Activated naive CD4-positive, alpha-beta T cell treated with anti-CD3 and anti-CD28 coated beads, Interleukin-2, amount 10 ng/mL, durations not matched to agents 7 days and 5 days (primary cell): ENCODE results near the gene HEY2.
"Not testable (repeated sequence)": the region's sequence is repeated elsewhere in the genome, so short reads cannot be mapped to it uniquely, and the experiment has no call there.

Source experiments
- CTCF ChIA-PET: fragments of 350-600 bp; sonication (Branson Sonifier 250); formaldehyde crosslinking; loops from one replicate; lab custom pipeline; 2021; ENCODE audit warnings: antibody characterized with exemption; lab: Charles Lee
- DNase-seq: peaks from one replicate; pipeline ENCODE4 v3.0.0-alpha.2; 2020
- H3K27ac Mint-ChIP-seq: one replicate; pipeline ENCODE4 v1.8.0; 2021; ENCODE audit warnings: mild to moderate bottlenecking, moderate library complexity, mixed read lengths
- H3K27me3 Mint-ChIP-seq: one replicate; pipeline ENCODE4 v1.8.0; 2021; ENCODE audit warnings: mild to moderate bottlenecking, mixed read lengths
- H3K36me3 Mint-ChIP-seq: one replicate; pipeline ENCODE4 v1.8.0; 2021; ENCODE audit warnings: mixed read lengths
- H3K4me1 Mint-ChIP-seq: one replicate; pipeline ENCODE4 v1.8.0; 2021; ENCODE audit warnings: mixed read lengths
- H3K4me3 Mint-ChIP-seq: one replicate; pipeline ENCODE4 v1.8.0; 2021; ENCODE audit warnings: mild to moderate bottlenecking, moderate library complexity, mixed read lengths
- H3K9me3 Mint-ChIP-seq: one replicate; pipeline ENCODE4 v1.8.0; 2021; ENCODE audit warnings: mixed read lengths

HEY2 gene

DNA sequence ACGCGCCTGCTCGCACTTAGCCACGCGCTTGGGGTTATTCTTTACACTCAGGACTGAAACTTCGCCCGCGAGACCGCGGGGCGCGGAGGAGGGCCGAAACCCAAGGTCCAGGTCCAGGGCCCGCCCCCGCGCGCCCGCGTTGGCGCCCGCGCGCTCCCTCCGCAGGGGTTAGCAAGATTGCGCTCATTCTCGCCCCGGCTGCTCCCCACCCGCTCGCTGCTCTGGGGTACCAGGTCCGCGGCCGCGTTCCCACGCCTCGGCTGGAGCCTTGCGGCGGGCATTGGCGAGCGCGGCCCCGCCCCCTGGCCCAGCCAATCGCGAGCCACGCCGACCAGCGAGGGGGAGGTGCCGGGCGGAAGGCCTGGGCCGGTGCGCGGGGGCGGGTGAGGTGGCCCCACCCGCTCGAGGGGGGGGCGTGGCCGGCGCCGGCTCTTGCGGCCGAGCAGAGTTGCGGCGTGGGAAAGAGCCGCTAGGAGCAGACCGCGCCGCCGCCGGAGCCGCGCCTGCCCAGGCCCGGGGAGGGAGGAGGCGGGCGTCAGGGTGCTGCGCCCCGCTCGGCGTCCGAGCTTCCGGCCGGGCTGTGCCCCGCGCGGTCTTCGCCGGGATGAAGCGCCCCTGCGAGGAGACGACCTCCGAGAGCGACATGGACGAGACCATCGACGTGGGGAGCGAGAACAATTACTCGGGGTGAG, at the start of gene HEY2:
Gene HEY2, plus strand, starts transcription at position 460 of the 692 bp plus-strand sequence. Its CDS starts 145 bp downstream, at position 605.
- H3K27me3 Mint-ChIP-seq: peaks cover 69% of the 10 kb centered on the region
- no peaks in the 10 kb centered on the region for H3K9me3 Mint-ChIP-seq
- CTCF ChIA-PET: interaction anchor here (0.6 to 0.9 kb wide), 2 partner anchors 35 to 439 kb away, joined by 3 read pairs; no protein-coding TSS in a partner anchor
- H3K4me1 Mint-ChIP-seq: peaks cover 36% of the 10 kb centered on the region
- peak within 1 kb of the TSS; percentile 75 for H3K27ac Mint-ChIP-seq
- peak within 1 kb of the TSS; percentile 83 for H3K4me3 Mint-ChIP-seq
- DNase-seq: peak; percentile 85
- H3K36me3 Mint-ChIP-seq: peaks cover 4% of the 10 kb centered on the region

DNA sequence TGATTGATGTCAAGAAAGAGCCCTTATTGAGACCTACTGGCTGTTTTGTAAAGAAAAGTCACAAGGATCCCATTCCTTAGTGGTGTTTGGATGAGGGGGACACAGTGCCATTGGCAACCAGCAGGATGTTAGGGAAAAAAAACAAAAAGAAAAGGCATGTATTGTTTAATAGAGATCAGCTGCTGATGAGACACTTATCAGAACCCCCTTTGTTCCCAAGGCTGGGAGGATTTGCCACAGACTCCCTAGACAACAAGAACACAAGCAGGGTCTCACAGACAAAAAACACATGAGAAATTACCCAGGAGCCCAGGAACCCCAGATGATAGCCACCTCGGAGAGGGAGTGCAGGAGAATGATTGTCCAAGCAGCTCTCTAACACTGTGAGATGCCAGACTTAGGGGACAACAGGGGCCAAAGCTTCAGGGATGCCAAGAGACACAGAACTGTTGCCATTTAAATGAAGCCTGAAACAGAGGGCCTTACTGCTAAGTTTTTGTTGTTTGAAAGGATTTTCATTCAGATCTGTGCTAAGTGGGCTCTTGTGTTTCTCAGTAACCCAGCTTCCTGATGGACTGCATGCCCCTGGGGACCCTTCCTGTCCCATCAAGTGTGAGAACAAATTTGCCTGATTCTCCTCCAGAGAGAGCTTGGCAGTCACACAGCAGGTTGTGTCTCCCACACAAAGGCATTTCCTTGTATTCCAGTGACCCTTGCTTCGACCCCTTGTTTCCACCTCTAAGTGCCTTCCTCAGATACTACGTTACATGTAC, 48.7 kb upstream of the HEY2 start:
- H3K9me3 Mint-ChIP-seq: no peaks in the 10 kb centered on the region
- CTCF ChIA-PET: no interaction called here
- H3K36me3 Mint-ChIP-seq: no peaks in the 10 kb centered on the region
- H3K4me1 Mint-ChIP-seq: no peaks in the 10 kb centered on the region
- H3K27me3 Mint-ChIP-seq: peaks cover 14% of the 10 kb centered on the region
- H3K27ac Mint-ChIP-seq: no peak overlapping the region
- H3K4me3 Mint-ChIP-seq: no peak overlapping the region
- DNase-seq: no peak

DNA sequence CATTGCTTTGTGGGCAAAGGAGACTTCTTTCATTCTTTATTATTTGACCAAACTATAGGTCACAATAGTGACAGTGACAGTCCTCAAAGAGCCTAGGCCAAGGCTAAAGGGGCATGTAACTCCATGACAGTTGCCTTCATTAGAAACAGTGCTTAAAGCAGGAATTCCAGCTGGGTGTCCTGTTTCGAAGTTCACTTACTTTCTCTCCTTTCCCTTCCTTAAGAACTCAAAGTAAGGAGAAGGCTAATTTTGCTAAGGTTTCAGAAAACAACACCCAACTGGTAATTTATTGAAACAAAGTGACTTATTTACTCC, 48.1 kb upstream of the HEY2 start:
- Mint-ChIP-seq H3K27ac (no peak overlapping the region), H3K4me3 (no peak overlapping the region), H3K27me3 (peaks cover 14% of the 10 kb centered on the region), H3K9me3 (no peaks in the 10 kb centered on the region), H3K4me1 (no peaks in the 10 kb centered on the region), H3K36me3 (no peaks in the 10 kb centered on the region)
- CTCF ChIA-PET: no interaction called here
- DNase-seq: no peak

DNA sequence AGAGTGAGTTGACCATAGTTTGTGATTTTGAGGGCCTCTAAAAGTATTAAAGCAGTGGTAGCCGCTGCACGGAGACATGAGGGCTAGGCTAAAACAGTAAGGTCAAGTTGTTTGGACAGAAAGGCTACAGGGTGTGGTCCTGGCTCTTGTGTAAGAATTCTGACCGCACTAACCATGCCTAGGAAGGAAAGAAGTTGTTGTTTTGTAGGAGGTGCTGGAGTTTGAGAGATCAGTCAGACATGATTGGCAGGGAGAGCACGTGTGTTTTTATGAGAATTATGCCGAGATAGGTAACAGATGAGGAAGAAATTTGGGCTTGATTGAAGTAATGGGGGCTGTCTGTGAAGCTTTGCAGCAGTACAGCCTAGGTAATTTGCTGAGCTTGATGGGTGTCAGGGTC, 45.5 kb upstream of the HEY2 start:
- H3K9me3 Mint-ChIP-seq, H3K36me3 Mint-ChIP-seq, H3K4me3 Mint-ChIP-seq, H3K4me1 Mint-ChIP-seq, CTCF ChIA-PET, DNase-seq, H3K27ac Mint-ChIP-seq: not testable (repeated sequence)
- H3K27me3 Mint-ChIP-seq: peaks cover 14% of the 10 kb centered on the region

DNA sequence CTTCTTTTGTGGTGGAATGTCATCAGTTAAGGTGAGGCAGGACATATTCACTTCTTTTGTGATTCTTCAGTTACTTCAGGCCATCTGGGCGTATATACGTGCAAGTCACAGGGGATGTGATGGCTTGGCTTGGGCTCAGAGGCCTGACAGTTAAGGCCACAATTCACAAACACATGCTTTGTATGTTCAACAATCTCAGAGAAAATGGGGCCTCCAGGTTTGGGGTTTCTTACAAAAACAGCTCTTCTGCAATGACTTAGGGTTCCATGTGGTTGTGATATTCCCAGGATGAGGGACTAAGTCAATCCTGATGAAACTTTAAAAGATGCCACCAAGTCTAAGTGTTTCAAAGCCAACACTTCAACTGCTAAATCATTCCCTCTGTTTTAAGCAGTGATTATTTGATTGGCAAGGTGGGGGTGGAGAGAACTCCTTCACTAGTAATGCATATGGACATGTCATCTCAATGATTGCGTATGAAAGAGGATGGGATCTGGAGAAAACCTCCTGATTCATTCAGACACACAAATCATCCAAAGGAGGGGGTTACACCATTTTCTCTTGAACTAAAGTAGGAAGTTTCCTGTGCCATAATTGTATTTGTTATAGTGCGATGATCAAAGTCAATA, 41.7 kb upstream of the HEY2 start:
- H3K9me3 Mint-ChIP-seq: no peaks in the 10 kb centered on the region
- peaks cover 4% of the 10 kb centered on the region for H3K27me3 Mint-ChIP-seq
- CTCF ChIA-PET: no interaction called here
- no peaks in the 10 kb centered on the region for H3K36me3 Mint-ChIP-seq
- H3K27ac Mint-ChIP-seq: no peak overlapping the region
- H3K4me3 Mint-ChIP-seq: no peak overlapping the region
- DNase-seq: no peak
- H3K4me1 Mint-ChIP-seq: no peaks in the 10 kb centered on the region

DNA sequence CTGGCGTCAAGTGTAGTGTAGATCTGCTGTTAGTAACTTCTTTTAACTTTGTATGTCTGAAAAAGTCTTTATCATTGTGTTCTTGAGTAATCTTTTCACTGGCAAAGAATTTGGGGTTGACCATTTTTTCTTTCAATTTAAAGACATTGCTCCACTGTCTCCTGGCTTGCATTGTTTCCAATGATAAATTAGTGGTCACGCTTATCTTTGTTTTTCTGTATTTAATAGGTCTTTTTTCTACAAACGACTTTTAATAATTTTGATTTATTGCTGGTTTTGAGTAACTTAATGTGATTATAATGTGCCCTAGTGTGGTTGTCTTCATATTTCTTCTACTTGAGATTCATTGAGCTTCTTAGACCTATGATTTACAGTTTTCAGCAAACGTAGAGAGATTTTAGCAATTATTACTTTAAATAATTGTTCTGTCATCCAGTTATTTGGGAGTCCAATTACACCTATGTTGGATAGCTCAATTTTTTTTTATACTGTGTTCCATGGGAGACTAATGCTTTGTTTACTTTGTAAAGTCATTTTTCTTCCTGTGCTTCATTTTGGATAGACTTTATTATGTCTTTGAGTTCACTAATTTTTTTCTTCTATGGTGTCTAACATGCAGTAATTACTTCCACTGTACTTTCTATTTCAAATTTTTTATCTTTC, 38.3 kb upstream of the HEY2 start:
- CTCF ChIA-PET: no interaction called here
- DNase-seq: no peak
- Mint-ChIP-seq H3K27ac (no peak overlapping the region), H3K27me3 (no peaks in the 10 kb centered on the region), H3K4me1 (peaks cover 12% of the 10 kb centered on the region), H3K4me3 (no peak overlapping the region), H3K9me3 (no peaks in the 10 kb centered on the region), H3K36me3 (no peaks in the 10 kb centered on the region)

DNA sequence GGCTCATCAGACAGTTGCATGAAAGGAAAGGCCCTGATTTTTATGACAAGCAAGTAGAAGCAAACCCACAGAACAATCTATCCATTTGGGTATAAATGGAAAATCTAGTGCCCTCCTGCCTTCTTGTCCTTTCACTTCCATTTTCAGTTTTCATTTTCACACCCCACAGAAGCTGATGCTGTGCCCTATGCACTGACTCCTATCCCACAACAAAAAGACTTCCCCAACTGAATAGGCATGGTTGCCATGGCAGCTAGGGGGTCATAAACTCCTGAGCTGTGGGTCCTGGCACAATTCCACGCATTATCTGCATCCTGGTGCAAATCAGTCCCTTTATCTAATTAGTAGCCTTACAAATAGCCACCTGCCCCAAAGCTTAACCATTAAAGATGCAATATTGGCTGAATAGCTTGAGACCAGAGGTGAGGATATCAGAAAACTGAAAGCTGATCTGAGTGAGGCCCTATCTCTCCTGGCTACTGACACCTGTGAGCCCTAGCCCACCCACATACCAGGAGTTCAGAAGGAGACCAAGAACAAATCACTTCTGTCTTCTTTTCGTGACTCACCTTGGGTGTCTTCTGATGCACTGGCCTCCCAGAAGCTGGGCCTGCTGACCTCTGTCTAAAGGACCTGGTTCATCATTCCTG, 34.9 kb upstream of the HEY2 start:
- no peak overlapping the region for H3K4me3 Mint-ChIP-seq
- H3K27me3 Mint-ChIP-seq: peaks cover 4% of the 10 kb centered on the region
- no peaks in the 10 kb centered on the region for H3K36me3 Mint-ChIP-seq
- CTCF ChIA-PET: interaction anchor here (0.6 kb wide), 1 partner anchor 35 kb away, joined by 3 read pairs; the partner anchor contains the start of gene HEY2
- no peak overlapping the region for H3K27ac Mint-ChIP-seq
- no peak for DNase-seq
- peaks cover 12% of the 10 kb centered on the region for H3K4me1 Mint-ChIP-seq
- no peaks in the 10 kb centered on the region for H3K9me3 Mint-ChIP-seq

DNA sequence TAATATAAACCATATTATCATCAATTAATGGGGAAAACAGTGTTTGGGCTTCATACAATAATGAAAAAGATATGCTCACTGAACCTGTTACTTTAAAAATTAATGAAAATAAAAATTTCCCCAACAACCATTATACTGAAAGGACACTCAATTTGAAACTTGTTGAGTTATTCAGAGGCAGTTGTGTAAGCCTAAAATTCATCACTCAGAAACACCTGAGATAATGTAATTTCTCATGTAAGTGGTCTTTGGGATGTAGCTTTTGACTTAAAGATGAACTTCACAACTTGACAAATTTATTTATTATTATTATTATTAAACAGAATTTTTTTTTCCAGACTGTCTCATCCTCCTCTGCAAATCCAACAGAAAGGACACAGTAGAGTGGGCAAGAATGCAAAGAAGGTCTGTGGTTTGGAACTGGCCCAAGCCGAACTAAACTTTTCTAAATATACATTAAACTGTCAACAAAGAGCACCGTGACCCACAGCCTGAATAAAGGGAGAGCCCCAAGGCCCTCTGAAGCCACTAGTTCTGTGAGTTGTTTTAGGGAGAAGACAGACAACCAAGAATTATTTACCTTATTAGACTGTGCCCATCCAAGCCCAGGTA, 32.2 kb upstream of the HEY2 start:
- Mint-ChIP-seq H3K4me1 (peaks cover 12% of the 10 kb centered on the region), H3K9me3 (no peaks in the 10 kb centered on the region), H3K36me3 (no peaks in the 10 kb centered on the region), H3K27me3 (peaks cover 8% of the 10 kb centered on the region), H3K27ac (no peak overlapping the region), H3K4me3 (no peak overlapping the region)
- CTCF ChIA-PET: no interaction called here
- no peak for DNase-seq

DNA sequence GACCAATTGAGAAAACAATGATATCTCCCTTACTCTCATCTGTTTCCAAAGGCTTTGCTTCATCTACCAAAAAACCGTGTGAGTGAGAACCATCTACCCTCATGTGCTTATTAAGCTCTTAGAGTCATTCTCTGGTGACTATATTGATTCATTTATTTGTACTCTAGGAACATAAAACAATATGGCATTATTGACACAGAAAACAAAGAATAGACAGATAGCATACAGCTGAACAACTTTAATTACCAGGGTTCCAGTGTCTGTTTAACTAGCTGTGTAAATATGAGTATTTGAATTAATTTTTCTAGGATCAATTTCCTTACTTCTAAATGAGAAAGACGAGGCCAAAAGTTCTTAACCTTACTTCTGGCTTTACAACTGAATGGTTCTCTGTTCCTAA, 31.3 kb upstream of the HEY2 start:
- H3K27me3 Mint-ChIP-seq: peaks cover 11% of the 10 kb centered on the region
- DNase-seq: no peak
- no peaks in the 10 kb centered on the region for H3K9me3 Mint-ChIP-seq
- no peak overlapping the region for H3K4me3 Mint-ChIP-seq
- H3K4me1 Mint-ChIP-seq: peaks cover 12% of the 10 kb centered on the region
- H3K27ac Mint-ChIP-seq: no peak overlapping the region
- CTCF ChIA-PET: no interaction called here
- H3K36me3 Mint-ChIP-seq: no peaks in the 10 kb centered on the region

DNA sequence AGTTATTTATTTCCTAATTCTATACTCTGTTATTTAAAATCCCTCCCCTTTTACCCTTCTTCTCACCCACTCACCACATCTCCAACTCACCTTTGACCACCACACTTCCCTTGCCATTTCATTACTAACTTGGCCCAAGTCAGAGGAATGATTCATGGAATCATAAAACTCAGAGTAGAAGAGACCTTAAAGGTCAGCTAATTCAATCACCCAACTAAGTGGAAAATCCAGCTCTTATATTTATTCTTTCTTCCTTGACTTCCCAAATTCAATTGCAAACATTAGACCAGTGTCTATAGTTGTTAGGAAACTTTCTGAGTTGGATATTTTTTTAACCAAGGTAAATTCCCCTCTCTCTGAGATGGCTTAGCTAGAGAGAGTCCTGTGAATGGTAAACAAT, 26.5 kb upstream of the HEY2 start:
- no peak overlapping the region for H3K27ac Mint-ChIP-seq

DNA sequence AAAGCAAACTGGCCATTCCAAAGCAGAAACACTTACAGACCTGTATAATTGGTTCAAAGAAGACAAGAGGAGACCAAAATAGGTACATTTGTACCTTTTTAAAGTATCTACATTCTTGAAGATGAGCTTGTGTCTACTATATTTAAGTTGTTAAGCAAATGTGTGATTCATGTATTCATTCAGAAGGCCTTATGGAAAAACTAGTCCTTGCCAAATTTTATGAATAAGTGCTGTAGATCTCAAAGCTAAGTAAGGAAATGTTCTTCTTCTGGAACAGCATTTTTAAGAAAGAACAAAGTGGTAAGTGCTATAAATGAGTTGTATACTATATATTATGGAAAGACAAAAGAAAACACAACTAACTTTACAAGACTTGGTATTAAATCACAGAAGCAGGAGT, 22.2 kb upstream of the HEY2 start:
- Mint-ChIP-seq H3K27ac (no peak overlapping the region), H3K27me3 (peaks cover 22% of the 10 kb centered on the region), H3K36me3 (no peaks in the 10 kb centered on the region), H3K4me3 (no peak overlapping the region), H3K4me1 (no peaks in the 10 kb centered on the region), H3K9me3 (no peaks in the 10 kb centered on the region)
- CTCF ChIA-PET: no interaction called here
- DNase-seq: no peak

More for the DNA sequence above, 26.5 kb upstream of the HEY2 start:
- no peaks in the 10 kb centered on the region for H3K36me3 Mint-ChIP-seq
- no peak overlapping the region for H3K4me3 Mint-ChIP-seq
- H3K9me3 Mint-ChIP-seq: no peaks in the 10 kb centered on the region
- no peak for DNase-seq
- CTCF ChIA-PET: no interaction called here
- H3K27me3 Mint-ChIP-seq: peaks cover 14% of the 10 kb centered on the region
- H3K4me1 Mint-ChIP-seq: no peaks in the 10 kb centered on the region

DNA sequence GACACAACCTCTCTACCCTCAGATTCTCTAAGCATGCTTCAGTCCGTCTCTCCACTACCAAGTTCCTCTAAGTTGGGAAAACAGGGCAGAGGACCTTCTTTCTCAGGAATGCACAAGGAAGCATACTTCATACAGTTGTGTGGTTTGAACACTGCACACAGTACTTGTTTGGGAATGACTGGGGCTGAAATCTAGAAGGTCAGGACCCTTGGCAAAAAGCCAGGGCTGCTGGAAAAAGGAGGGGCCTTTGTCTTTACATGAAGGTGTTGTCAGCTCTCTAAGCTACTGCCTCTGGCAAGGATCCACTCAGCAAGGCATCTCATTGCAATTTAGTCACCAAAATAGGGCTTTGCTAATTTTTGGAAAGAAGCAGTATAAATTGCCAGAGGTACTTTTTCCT, 20.7 kb upstream of the HEY2 start:
- H3K27me3 Mint-ChIP-seq: peaks cover 19% of the 10 kb centered on the region
- H3K9me3 Mint-ChIP-seq: no peaks in the 10 kb centered on the region
- no peaks in the 10 kb centered on the region for H3K4me1 Mint-ChIP-seq
- H3K27ac Mint-ChIP-seq: no peak overlapping the region
- no peak overlapping the region for H3K4me3 Mint-ChIP-seq
- H3K36me3 Mint-ChIP-seq: no peaks in the 10 kb centered on the region
- no peak for DNase-seq
- CTCF ChIA-PET: no interaction called here

DNA sequence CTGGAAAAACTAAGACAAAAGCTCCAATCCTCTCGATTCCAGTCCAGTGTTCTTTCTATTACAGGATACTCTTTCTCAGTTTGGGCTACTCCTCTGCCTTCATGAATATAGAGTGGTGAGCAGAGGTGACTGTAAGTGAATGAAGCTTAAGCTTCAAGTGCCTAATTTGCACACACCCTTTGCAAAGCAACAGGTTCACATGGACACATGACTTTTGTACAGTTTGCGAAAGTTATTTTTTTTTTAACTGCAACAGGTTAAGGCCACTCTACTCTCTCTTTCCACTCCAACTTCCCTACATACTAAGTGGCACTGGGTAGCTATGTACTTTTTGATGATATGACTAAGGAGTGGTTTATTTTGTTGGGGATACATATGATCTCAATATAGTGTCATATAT, 19.4 kb upstream of the HEY2 start:
- H3K4me1 Mint-ChIP-seq: no peaks in the 10 kb centered on the region
- peaks cover 19% of the 10 kb centered on the region for H3K27me3 Mint-ChIP-seq
- CTCF ChIA-PET: interaction anchor here (0.7 kb wide), 1 partner anchor 131 kb away, joined by 3 read pairs; no protein-coding TSS in a partner anchor
- no peak for DNase-seq
- no peak overlapping the region for H3K27ac Mint-ChIP-seq
- H3K36me3 Mint-ChIP-seq: no peaks in the 10 kb centered on the region
- H3K9me3 Mint-ChIP-seq: no peaks in the 10 kb centered on the region
- no peak overlapping the region for H3K4me3 Mint-ChIP-seq
